Measurements from ENCODE around the gene EXD2.

GRCh38 chr14:69260861-69261564, 69.7 kb downstream of the EXD2 start:
- no peak for TF ChIP-seq POLR2A (IDR thresholded peaks at IDR 0.05; ENCODE audit: low read depth, low read length)
- TF ChIP-seq POLR2AphosphoS5 (IDR thresholded peaks at IDR 0.05; ENCODE audit: low read depth, low read length), result no peak
- no peak for TF ChIP-seq TAF1 (IDR thresholded peaks at IDR 0.05; ENCODE audit: low read depth, low read length)
- TF ChIP-seq POU2F2 (IDR thresholded peaks at IDR 0.05; ENCODE audit: low read depth, low read length), result no peak
- no peak for TF ChIP-seq SPI1 (IDR thresholded peaks at IDR 0.05; ENCODE audit: low read depth, low read length)
